ENCODE results near the gene CWC25.

DNA sequence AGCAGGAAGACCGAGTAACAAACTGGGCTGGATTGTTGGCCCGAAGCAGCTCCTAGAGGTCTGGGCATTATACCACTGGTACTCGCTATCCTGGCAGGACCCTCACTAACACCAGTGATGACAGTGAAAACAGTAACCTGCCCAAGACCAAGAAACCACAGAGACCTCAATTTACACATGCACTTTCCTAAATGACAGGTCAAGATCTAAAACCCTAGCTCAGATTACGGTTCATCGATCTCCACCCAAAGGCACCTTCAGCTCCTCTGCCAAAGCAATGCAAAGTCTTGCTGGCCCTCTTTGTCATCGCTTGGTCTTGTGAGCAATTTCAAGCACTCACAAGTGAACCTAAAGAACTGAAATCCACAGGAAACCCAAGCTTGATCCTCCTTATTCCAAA lies 27.3 kb downstream of the CWC25 start:
- TF ChIP-seq CTCF (IDR thresholded peaks at IDR 0.05) = no peak
- TF ChIP-seq POLR2A (IDR thresholded peaks at IDR 0.05) = no peak
